Brain microvascular endothelial cell (primary cell): Measurements from ENCODE around the gene GNG12.

Experiments
- DNase-seq: peaks from one replicate; pipeline ENCODE4 v3.0.0-alpha.2; 2020
- H3K27ac ChIP-seq: fragments of 250-450 bp; sonication (Bioruptor Pico); 2 replicates; pipeline ENCODE4 v1.5.1; 2020; ENCODE audit warnings: mild to moderate bottlenecking, moderate library complexity
- H3K27me3 ChIP-seq: fragments of 250-450 bp; sonication (Bioruptor Pico); replicated peaks from 2 replicates; pipeline ENCODE4 v1.5.1; 2020; ENCODE audit warnings: mild to moderate bottlenecking
- H3K36me3 ChIP-seq: fragments of 250-450 bp; sonication (Bioruptor Pico); replicated peaks from 2 replicates; pipeline ENCODE4 v1.5.1; 2020; ENCODE audit warnings: mild to moderate bottlenecking
- H3K4me3 ChIP-seq: 2 replicates; pipeline ENCODE4 v1.5.1; 2011; ENCODE audit warnings: low read depth, mild to moderate bottlenecking, control low read depth, low read length, moderate library complexity
- CTCF ChIP-seq: IDR thresholded peaks from 2 replicates; pipeline ENCODE4 v1.5.1; 2011; ENCODE audit warnings: low read depth, mild to moderate bottlenecking, moderate library complexity, low read length, control low read depth, inconsistent platforms; ENCODE audit errors: missing control alignments
- in situ Hi-C: cut with HindIII; loops from 2 replicates; pipeline ENCODE4 v1.10.0; 2017; ENCODE audit warnings: low sequenced_read_pairs, low pct_ligation_motif_present

Gene GNG12

GRCh38 chr1:67869233-67869632, 36.0 kb upstream of the GNG12 start:
- H3K27me3 ChIP-seq: no peaks in the 10 kb centered on the region
- no peak for DNase-seq
- no peak for TF ChIP-seq CTCF
- H3K4me3 ChIP-seq: no peak overlapping the region
- H3K27ac ChIP-seq: no peak overlapping the region
- in situ Hi-C loops: no loop called here
- no peaks in the 10 kb centered on the region for H3K36me3 ChIP-seq

DNA sequence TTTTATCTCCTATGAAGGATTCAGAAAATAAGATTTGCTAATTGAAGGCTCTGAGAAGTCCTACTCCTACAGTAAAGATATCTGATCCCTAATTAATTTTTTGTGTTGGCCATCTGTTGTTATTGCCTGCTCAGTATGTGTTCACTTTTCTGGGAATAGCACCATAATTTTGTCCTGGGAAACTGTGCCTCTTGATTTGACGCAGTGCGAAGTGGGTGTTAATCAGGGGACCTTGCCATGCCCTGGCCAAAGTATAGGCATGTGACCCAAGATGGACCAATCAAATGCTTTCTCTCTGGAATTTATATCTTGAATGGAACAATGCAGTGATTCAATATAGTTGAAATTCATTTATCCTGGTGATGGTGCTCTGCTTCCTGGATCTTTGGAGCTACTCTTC, 30.4 kb upstream of the GNG12 start:
- in situ Hi-C loops: no loop called here
- no peak for DNase-seq
- Histone ChIP-seq H3K27ac (no peak overlapping the region), H3K4me3 (no peak overlapping the region), H3K36me3 (no peaks in the 10 kb centered on the region), H3K27me3 (no peaks in the 10 kb centered on the region)
- TF ChIP-seq CTCF: no peak

- DNase-seq: no peak
- H3K36me3 ChIP-seq: no peaks in the 10 kb centered on the region
- H3K4me3 ChIP-seq: no peak overlapping the region
- TF ChIP-seq CTCF: no peak
- H3K27me3 ChIP-seq: no peaks in the 10 kb centered on the region
- in situ Hi-C loops: no loop called here
- H3K27ac ChIP-seq: no peak overlapping the region
Measured at GRCh38 chr1:67862685-67863084, 29.4 kb upstream of the GNG12 start.

- no peak overlapping the region for H3K27ac ChIP-seq
- no peak for DNase-seq
- H3K4me3 ChIP-seq: no peak overlapping the region
- H3K27me3 ChIP-seq: no peaks in the 10 kb centered on the region
- H3K36me3 ChIP-seq: no peaks in the 10 kb centered on the region
- in situ Hi-C loops: no loop called here
- TF ChIP-seq CTCF: no peak
Measured at GRCh38 chr1:67861856-67862516, 28.7 kb upstream of the GNG12 start.

- Histone ChIP-seq H3K36me3 (no peaks in the 10 kb centered on the region), H3K27me3 (no peaks in the 10 kb centered on the region), H3K27ac (no peak overlapping the region), H3K4me3 (no peak overlapping the region)
- DNase-seq: no peak
- in situ Hi-C loops: no loop called here
- TF ChIP-seq CTCF: no peak
Measured at GRCh38 chr1:67860776-67861175, 27.5 kb upstream of the GNG12 start.

DNA sequence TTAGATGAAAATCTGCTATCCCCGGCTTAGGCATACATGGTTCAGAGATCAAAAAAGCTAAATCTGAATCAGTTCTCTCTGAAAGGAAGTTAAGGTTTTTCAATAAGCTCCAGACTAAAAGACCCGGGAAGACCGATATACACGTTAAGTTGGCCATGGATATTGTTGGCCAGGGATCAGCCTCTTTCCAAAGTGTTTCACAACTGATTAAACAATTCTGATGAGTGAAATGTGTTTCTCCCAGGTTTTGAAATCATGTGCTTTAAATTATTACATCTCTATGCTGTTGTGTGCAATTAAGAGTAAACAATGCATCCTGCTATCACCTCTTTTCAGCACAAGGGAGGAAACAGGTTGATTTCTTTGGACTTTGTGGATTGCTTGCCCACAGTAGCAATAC, 23.7 kb upstream of the GNG12 start:
- TF ChIP-seq CTCF: no peak
- Histone ChIP-seq H3K27me3 (no peaks in the 10 kb centered on the region), H3K36me3 (no peaks in the 10 kb centered on the region), H3K27ac (no peak overlapping the region), H3K4me3 (no peak overlapping the region)
- no peak for DNase-seq
- in situ Hi-C loops: no loop called here
